22Rv1 (cell line): Measurements from ENCODE around the gene NCK2.

ENCODE experiments used
- H3K27ac ChIP-seq: fragments of 450-650 bp; 2 replicates; pipeline ENCODE4 v1.5.1; 2017
- CTCF ChIP-seq: fragments of 450-650 bp; IDR thresholded peaks from 2 replicates; pipeline ENCODE4 v1.5.1; 2017; ENCODE audit warnings: mild to moderate bottlenecking
- ZFX ChIP-seq: fragments of 450-650 bp; IDR thresholded peaks from 2 replicates; pipeline ENCODE4 v1.6.1; 2017; ENCODE audit warnings: antibody characterized with exemption, borderline replicate concordance

The NCK2 gene

GRCh38 chr2:105712981-105713596 lies 31.6 kb upstream of the NCK2 start:
- TF ChIP-seq ZFX (no peak), CTCF (no peak)
- H3K27ac ChIP-seq, result no peak overlapping the region

- TF ChIP-seq CTCF, result no peak
- no peak for TF ChIP-seq ZFX
- H3K27ac ChIP-seq, result no peak overlapping the region
These were observed 30.6 kb upstream of the NCK2 start for GRCh38 chr2:105714141-105714540.

GRCh38 chr2:105718846-105719481 lies 25.7 kb upstream of the NCK2 start:
- H3K27ac ChIP-seq, result no peak overlapping the region

GRCh38 chr2:105721991-105722511 lies 22.7 kb upstream of the NCK2 start:
- TF ChIP-seq ZFX, result no peak
- no peak for TF ChIP-seq CTCF
- H3K27ac ChIP-seq, result no peak overlapping the region

More at GRCh38 chr2:105718846-105719481, 25.7 kb upstream of the NCK2 start:
- TF ChIP-seq CTCF (no peak), ZFX (no peak)

- TF ChIP-seq ZFX (no peak), CTCF (no peak)
- H3K27ac ChIP-seq, result no peak overlapping the region
These were observed 21.9 kb upstream of the NCK2 start for GRCh38 chr2:105722726-105723297.

GRCh38 chr2:105723431-105723830 lies 21.3 kb upstream of the NCK2 start:
- TF ChIP-seq CTCF, result no peak
- TF ChIP-seq ZFX, result no peak
- H3K27ac ChIP-seq, result no peak overlapping the region

- no peak overlapping the region for H3K27ac ChIP-seq
- TF ChIP-seq CTCF, result no peak
- TF ChIP-seq ZFX, result no peak
These were observed 19.3 kb upstream of the NCK2 start for GRCh38 chr2:105725388-105725787.
